SH-SY5Y (cell line): ENCODE data around the gene NDFIP2.

Experiments used
- GATA2 ChIP-seq: IDR thresholded peaks from 2 replicates; pipeline ENCODE4 v1.6.1; 2011; ENCODE audit warnings: mild to moderate bottlenecking, low read depth, low read length
- GATA3 ChIP-seq: IDR thresholded peaks from 2 replicates; pipeline ENCODE4 v1.6.1; 2011; ENCODE audit warnings: low read depth, mild to moderate bottlenecking, low read length, moderate library complexity

DNA sequence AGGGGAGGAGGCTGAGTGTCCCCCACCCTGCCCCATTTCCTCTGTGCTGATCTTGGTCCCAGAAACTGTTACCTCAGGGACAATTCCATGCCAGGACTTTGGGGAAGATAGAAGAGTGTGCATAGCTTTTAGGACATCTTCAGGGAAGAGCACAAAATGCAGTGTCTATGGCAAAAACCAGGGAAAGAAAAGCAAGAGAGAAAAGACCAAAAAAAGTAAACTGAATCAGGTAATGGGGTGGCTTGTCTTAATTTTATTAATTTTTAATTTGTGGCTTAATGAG, 109.4 kb downstream of the NDFIP2 start:
- TF ChIP-seq GATA2, result no peak
- TF ChIP-seq GATA3, result no peak
